ENCODE measurements around the gene TCERG1.

- TF ChIP-seq CTCF (IDR thresholded peaks at IDR 0.05) (no peak), POLR2A (IDR thresholded peaks at IDR 0.05) (no peak)
Measured at GRCh38 chr5:146475906-146476305, 28.8 kb downstream of the TCERG1 start.
